T-helper 1 cell treated with Interleukin-12 subunit alpha and Interleukin-12 subunit beta and Interleukin-4 antibody, amounts not matched to agents 30 μg/mL and 1 μg/mL, for 36 hours (primary cell): ENCODE measurements around the gene NUP88.

Experiments used
- H3K27ac Mint-ChIP-seq: one replicate; pipeline ENCODE4 v1.8.0; 2021; ENCODE audit warnings: mild to moderate bottlenecking, mixed read lengths
- H3K27me3 Mint-ChIP-seq: one replicate; pipeline ENCODE4 v1.8.0; 2021; ENCODE audit warnings: low read depth, mixed read lengths
- H3K36me3 Mint-ChIP-seq: one replicate; pipeline ENCODE4 v1.8.0; 2021; ENCODE audit warnings: low read depth, mixed read lengths
- H3K4me1 Mint-ChIP-seq: one replicate; pipeline ENCODE4 v1.8.0; 2021; ENCODE audit warnings: low read depth, mixed read lengths
- H3K4me3 Mint-ChIP-seq: one replicate; pipeline ENCODE4 v1.8.0; 2021; ENCODE audit warnings: mild to moderate bottlenecking, moderate library complexity, mixed read lengths
- H3K9me3 Mint-ChIP-seq: one replicate; pipeline ENCODE4 v1.8.0; 2021; ENCODE audit warnings: mixed read lengths

The NUP88 gene

GRCh38 chr17:5354886-5355415 lies 64.5 kb downstream of the NUP88 start:
- H3K4me1 Mint-ChIP-seq: no peaks in the 10 kb centered on the region
- no peaks in the 10 kb centered on the region for H3K27me3 Mint-ChIP-seq
- H3K36me3 Mint-ChIP-seq: peaks cover 19% of the 10 kb centered on the region
- no peak overlapping the region for H3K4me3 Mint-ChIP-seq
- no peaks in the 10 kb centered on the region for H3K9me3 Mint-ChIP-seq
- H3K27ac Mint-ChIP-seq: no peak overlapping the region

- Mint-ChIP-seq H3K9me3 (no peaks in the 10 kb centered on the region), H3K36me3 (peaks cover 19% of the 10 kb centered on the region), H3K27ac (no peak overlapping the region)
Observed at GRCh38 chr17:5354310-5354709, 65.2 kb downstream of the NUP88 start.

GRCh38 chr17:5352681-5353289 lies 66.7 kb downstream of the NUP88 start:
- H3K4me3 Mint-ChIP-seq: no peak overlapping the region
- no peaks in the 10 kb centered on the region for H3K27me3 Mint-ChIP-seq
- no peaks in the 10 kb centered on the region for H3K9me3 Mint-ChIP-seq
- H3K36me3 Mint-ChIP-seq: peaks cover 24% of the 10 kb centered on the region
- H3K4me1 Mint-ChIP-seq: no peaks in the 10 kb centered on the region
- H3K27ac Mint-ChIP-seq: no peak overlapping the region

More at GRCh38 chr17:5354310-5354709, 65.2 kb downstream of the NUP88 start:
- H3K27me3 Mint-ChIP-seq: no peaks in the 10 kb centered on the region
- H3K4me3 Mint-ChIP-seq: no peak overlapping the region
- H3K4me1 Mint-ChIP-seq: no peaks in the 10 kb centered on the region

GRCh38 chr17:5344914-5345313 lies 74.5 kb downstream of the NUP88 start:
- H3K27me3 Mint-ChIP-seq: no peaks in the 10 kb centered on the region
- peaks cover 11% of the 10 kb centered on the region for H3K36me3 Mint-ChIP-seq
- no peak overlapping the region for H3K27ac Mint-ChIP-seq
- H3K9me3 Mint-ChIP-seq: no peaks in the 10 kb centered on the region
- H3K4me3 Mint-ChIP-seq: no peak overlapping the region
- no peaks in the 10 kb centered on the region for H3K4me1 Mint-ChIP-seq
